ENCODE measurements around the gene UHMK1.

DNA sequence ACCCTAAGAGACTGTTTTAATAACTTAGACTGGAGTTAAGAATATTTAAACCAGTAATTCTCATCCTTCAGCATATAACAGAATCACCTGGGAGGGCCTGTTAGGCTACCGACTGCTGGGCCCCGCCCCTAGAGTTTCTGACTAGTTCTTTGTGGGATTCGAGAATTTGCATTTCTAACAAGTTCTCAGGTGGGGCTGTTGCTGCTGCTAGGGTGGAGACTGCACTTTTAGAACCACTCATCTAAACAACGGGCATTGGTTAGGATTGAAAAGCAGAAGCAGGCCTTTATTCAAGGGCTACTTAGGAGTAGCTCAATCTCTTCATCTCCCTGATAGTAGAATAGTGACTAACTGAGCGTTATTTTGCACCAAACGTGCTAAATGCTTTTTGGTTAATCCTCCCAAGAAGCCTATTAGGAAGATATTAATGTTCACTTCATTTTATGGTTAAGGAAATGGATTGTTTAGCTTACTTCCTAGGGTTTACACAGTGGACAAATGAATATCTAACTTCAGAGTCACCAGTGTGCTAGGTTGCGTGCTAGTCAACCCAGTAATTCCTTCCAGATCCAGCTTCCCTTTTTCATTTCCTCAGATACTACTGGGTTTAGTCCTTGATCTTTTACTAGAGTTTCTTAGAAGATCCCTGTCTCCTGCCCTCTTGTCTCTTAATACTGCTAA lies 32.8 kb downstream of the UHMK1 start:
- TF ChIP-seq, protein P1, sequence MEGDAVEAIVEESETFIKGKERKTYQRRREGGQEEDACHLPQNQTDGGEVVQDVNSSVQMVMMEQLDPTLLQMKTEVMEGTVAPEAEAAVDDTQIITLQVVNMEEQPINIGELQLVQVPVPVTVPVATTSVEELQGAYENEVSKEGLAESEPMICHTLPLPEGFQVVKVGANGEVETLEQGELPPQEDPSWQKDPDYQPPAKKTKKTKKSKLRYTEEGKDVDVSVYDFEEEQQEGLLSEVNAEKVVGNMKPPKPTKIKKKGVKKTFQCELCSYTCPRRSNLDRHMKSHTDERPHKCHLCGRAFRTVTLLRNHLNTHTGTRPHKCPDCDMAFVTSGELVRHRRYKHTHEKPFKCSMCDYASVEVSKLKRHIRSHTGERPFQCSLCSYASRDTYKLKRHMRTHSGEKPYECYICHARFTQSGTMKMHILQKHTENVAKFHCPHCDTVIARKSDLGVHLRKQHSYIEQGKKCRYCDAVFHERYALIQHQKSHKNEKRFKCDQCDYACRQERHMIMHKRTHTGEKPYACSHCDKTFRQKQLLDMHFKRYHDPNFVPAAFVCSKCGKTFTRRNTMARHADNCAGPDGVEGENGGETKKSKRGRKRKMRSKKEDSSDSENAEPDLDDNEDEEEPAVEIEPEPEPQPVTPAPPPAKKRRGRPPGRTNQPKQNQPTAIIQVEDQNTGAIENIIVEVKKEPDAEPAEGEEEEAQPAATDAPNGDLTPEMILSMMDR (IDR thresholded peaks at IDR 0.05; ENCODE audit: poor library complexity): no peak
- TF ChIP-seq EZH2phosphoT487 (IDR thresholded peaks at IDR 0.05; ENCODE audit: low read depth, severe bottlenecking, unreplicated experiment) (no peak), EZH2 (IDR thresholded peaks at IDR 0.05; ENCODE audit: borderline replicate concordance) (no peak)
